ENCODE data around the gene MYO1G. TPM values are rescaled to one million over a fixed set of nuclear protein-coding genes. Genes with fewer than 3 reads are reported as not detected.

The MYO1G gene
- total and polyA plus RNA-seq, 9 of the 15 experiments (the other 6 are each of a cell fraction or from before 2014, with no cell fraction given) = 0.03 to 0.62 (median 0.13) TPM; not detected in 1

DNA sequence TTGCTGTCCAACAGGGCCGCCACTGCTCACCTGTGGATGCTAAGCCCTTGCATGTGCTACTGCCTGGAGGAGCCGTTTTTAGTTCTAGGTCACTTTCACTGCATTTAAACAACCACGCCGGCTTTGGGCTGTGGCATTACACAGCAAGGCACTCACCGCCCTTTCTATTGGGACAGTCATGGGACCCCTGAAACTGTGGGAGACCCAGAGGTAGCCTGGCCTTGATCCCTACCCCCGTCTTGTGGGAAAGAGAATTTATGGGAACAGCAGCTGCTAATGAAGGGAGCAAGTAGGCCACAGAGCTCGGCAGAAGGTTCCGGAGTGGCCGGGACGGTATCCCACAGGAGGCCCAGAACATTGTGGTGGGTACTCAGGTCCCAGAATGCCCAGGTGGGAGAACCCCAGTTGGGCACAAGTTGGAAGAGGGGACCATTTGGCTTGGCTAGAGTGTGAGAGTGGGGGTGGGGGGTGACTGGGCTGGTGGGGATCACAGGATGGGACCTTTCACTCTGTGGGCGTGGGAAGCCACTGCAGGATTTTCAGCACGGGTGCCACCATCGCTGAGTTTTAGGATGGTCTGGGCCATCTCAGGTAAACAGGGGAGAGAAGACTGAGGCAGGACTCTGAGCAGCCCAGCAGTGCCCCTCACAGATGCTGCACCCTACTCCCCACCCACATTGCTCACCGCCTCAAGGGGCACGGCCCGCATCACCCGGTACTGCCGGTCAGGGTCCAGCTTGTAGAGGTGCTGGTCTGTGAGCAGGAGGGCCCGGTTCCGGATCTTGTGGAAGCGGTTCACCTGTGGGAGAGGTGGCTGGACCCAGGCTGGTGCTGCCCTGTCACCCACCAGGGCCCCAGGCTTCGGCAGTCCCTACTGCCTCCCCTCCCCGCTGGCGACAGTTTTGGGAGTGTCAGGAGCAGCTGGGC lies 15.2 kb downstream of the MYO1G start (continued):
- TF ChIP-seq, protein P1, sequence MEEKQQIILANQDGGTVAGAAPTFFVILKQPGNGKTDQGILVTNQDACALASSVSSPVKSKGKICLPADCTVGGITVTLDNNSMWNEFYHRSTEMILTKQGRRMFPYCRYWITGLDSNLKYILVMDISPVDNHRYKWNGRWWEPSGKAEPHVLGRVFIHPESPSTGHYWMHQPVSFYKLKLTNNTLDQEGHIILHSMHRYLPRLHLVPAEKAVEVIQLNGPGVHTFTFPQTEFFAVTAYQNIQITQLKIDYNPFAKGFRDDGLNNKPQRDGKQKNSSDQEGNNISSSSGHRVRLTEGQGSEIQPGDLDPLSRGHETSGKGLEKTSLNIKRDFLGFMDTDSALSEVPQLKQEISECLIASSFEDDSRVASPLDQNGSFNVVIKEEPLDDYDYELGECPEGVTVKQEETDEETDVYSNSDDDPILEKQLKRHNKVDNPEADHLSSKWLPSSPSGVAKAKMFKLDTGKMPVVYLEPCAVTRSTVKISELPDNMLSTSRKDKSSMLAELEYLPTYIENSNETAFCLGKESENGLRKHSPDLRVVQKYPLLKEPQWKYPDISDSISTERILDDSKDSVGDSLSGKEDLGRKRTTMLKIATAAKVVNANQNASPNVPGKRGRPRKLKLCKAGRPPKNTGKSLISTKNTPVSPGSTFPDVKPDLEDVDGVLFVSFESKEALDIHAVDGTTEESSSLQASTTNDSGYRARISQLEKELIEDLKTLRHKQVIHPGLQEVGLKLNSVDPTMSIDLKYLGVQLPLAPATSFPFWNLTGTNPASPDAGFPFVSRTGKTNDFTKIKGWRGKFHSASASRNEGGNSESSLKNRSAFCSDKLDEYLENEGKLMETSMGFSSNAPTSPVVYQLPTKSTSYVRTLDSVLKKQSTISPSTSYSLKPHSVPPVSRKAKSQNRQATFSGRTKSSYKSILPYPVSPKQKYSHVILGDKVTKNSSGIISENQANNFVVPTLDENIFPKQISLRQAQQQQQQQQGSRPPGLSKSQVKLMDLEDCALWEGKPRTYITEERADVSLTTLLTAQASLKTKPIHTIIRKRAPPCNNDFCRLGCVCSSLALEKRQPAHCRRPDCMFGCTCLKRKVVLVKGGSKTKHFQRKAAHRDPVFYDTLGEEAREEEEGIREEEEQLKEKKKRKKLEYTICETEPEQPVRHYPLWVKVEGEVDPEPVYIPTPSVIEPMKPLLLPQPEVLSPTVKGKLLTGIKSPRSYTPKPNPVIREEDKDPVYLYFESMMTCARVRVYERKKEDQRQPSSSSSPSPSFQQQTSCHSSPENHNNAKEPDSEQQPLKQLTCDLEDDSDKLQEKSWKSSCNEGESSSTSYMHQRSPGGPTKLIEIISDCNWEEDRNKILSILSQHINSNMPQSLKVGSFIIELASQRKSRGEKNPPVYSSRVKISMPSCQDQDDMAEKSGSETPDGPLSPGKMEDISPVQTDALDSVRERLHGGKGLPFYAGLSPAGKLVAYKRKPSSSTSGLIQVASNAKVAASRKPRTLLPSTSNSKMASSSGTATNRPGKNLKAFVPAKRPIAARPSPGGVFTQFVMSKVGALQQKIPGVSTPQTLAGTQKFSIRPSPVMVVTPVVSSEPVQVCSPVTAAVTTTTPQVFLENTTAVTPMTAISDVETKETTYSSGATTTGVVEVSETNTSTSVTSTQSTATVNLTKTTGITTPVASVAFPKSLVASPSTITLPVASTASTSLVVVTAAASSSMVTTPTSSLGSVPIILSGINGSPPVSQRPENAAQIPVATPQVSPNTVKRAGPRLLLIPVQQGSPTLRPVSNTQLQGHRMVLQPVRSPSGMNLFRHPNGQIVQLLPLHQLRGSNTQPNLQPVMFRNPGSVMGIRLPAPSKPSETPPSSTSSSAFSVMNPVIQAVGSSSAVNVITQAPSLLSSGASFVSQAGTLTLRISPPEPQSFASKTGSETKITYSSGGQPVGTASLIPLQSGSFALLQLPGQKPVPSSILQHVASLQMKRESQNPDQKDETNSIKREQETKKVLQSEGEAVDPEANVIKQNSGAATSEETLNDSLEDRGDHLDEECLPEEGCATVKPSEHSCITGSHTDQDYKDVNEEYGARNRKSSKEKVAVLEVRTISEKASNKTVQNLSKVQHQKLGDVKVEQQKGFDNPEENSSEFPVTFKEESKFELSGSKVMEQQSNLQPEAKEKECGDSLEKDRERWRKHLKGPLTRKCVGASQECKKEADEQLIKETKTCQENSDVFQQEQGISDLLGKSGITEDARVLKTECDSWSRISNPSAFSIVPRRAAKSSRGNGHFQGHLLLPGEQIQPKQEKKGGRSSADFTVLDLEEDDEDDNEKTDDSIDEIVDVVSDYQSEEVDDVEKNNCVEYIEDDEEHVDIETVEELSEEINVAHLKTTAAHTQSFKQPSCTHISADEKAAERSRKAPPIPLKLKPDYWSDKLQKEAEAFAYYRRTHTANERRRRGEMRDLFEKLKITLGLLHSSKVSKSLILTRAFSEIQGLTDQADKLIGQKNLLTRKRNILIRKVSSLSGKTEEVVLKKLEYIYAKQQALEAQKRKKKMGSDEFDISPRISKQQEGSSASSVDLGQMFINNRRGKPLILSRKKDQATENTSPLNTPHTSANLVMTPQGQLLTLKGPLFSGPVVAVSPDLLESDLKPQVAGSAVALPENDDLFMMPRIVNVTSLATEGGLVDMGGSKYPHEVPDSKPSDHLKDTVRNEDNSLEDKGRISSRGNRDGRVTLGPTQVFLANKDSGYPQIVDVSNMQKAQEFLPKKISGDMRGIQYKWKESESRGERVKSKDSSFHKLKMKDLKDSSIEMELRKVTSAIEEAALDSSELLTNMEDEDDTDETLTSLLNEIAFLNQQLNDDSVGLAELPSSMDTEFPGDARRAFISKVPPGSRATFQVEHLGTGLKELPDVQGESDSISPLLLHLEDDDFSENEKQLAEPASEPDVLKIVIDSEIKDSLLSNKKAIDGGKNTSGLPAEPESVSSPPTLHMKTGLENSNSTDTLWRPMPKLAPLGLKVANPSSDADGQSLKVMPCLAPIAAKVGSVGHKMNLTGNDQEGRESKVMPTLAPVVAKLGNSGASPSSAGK (IDR thresholded peaks at IDR 0.05) = no peak
- TF ChIP-seq CREB3L1 (IDR thresholded peaks at IDR 0.05; ENCODE audit: borderline replicate concordance, low read depth) (no peak), NR2C2 (CRISPR knock-in tag; IDR thresholded peaks at IDR 0.05) (no peak), NR2C2 (tag; IDR thresholded peaks at IDR 0.05) (no peak), ZNF41 (CRISPR knock-in tag; conservative IDR thresholded peaks at IDR 0.05) (no peak), POLR2H (tag; IDR thresholded peaks at IDR 0.05; ENCODE audit: low read depth) (no peak)
